Suprapubic skin (tissue), 4 donors: Measurements from ENCODE around the gene PPP2R1B. TPM values are rescaled to one million over a fixed set of nuclear protein-coding genes. Genes with fewer than 3 reads are reported as not detected.

Source experiments
- DNase-seq, 2 donors: peaks; one replicate each; pipeline ENCODE4 v3.0.0-alpha.2; 2019; ENCODE audit warnings: low spot score in 2 of 2
- H3K27ac ChIP-seq: fragments of 200-600 bp; sonication (generic); one replicate; pipeline ENCODE4 v1.5.1; 2019
- H3K27me3 ChIP-seq: fragments of 200-600 bp; sonication (generic); one replicate; pipeline ENCODE4 v1.5.1; 2019
- H3K36me3 ChIP-seq: fragments of 200-600 bp; sonication (generic); one replicate; pipeline ENCODE4 v1.5.1; 2019
- H3K4me1 ChIP-seq: fragments of 200-600 bp; sonication (generic); one replicate; pipeline ENCODE4 v1.5.1; 2019
- H3K4me3 ChIP-seq: fragments of 200-600 bp; sonication (generic); one replicate; pipeline ENCODE4 v1.5.1; 2019; ENCODE audit warnings: mild to moderate bottlenecking
- H3K9me3 ChIP-seq: fragments of 200-600 bp; sonication (generic); one replicate; pipeline ENCODE4 v1.5.1; 2019
- CTCF ChIP-seq, 2 donors: fragments of 200-600 bp in 1 of 2; fragments of 450-650 bp in 1 of 2; sonication (generic) in 1 of 2; IDR thresholded peaks; one replicate each; pipeline ENCODE4 v1.5.1; 2016 to 2019; ENCODE audit warnings: antibody characterized with exemption in 2 of 2, mild to moderate bottlenecking in 1 of 2, moderate library complexity in 1 of 2
- EP300 ChIP-seq: sonication (generic); formaldehyde crosslinking; IDR thresholded peaks from one replicate; pipeline ENCODE4 v1.6.1; 2017; ENCODE audit warnings: antibody characterized with exemption
- POLR2A ChIP-seq, 2 donors: fragments of 450-650 bp; IDR thresholded peaks; one replicate each; pipeline ENCODE4 v1.6.1; 2017; ENCODE audit warnings: antibody characterized with exemption in 2 of 2, mild to moderate bottlenecking in 2 of 2, moderate library complexity in 2 of 2
- POLR2AphosphoS5 ChIP-seq, 3 donors: sonication (generic); formaldehyde crosslinking; IDR thresholded peaks; one replicate each; pipeline ENCODE4 v1.6.1; 2017; ENCODE audit warnings: antibody characterized with exemption in 3 of 3
- WGBS: methylation state at CpG from one replicate; pipeline ENCODE4 v1.1.5; 2018; 5-methylcytosine and 5-hydroxymethylcytosine counted together
- total RNA-seq, 4 donors: library from RNA; depleted of rRNA; stranded (reverse); fragments of >200 nt; gene quantifications; one replicate each; pipeline ENCODE4 v1.1.0, GENCODE V29; 2016

The PPP2R1B gene
- total RNA-seq, 4 donors from 2014 or later, result 27.9 to 39.8 (median 31.8) TPM

DNA sequence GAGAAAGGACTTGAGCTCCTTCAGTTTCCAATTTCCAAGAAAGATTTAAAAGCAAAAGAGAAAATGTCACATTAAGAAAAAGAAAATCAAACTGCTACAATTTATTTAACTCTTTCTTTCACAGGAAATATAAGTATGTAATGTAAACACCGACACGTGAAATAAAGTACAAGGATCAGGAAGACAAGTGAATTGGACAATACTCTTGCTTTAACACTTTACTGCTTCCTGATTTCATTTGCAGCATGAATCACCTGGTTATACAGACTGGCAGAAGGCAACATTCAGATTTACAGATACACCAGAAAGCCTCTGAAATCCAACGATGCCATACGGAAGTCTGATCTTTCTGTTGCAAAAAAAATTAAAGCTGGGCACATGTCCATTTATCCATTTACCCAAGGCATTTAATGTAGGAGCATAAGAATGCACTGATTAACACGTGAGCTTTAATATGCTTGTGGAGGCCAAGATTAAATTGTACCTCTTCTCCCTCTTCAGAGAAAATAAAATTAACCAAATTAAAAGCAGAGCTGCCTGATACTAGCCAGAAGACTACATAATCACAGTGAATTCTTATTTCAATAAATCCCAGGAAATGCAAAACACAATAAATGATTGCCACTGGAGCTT, 16.0 kb upstream of the PPP2R1B start:
- TF ChIP-seq POLR2AphosphoS5 (IDR thresholded peaks at IDR 0.05), result no peak
- no peak for TF ChIP-seq CTCF (IDR thresholded peaks at IDR 0.05)
- TF ChIP-seq POLR2A (IDR thresholded peaks at IDR 0.05), result no peak
- no peak for TF ChIP-seq EP300
- 66% methylated on average over 5 of the region's 5 CpGs for WGBS
- Histone ChIP-seq H3K9me3 (no peaks in the 10 kb centered on the region), H3K27me3 (no peaks in the 10 kb centered on the region), H3K4me1 (no peaks in the 10 kb centered on the region), H3K4me3 (no peak overlapping the region), H3K27ac (no peak overlapping the region), H3K36me3 (peaks cover 22% of the 10 kb centered on the region)
- no peak for DNase-seq

GRCh38 chr11:111779118-111779517, 12.9 kb upstream of the PPP2R1B start:
- WGBS, result 93% methylated on average over 6 of the region's 6 CpGs
- Histone ChIP-seq H3K27me3 (no peaks in the 10 kb centered on the region), H3K4me1 (peaks cover 2% of the 10 kb centered on the region)

GRCh38 chr11:111778047-111778558, 11.9 kb upstream of the PPP2R1B start:
- H3K27ac ChIP-seq, result no peak overlapping the region

More at GRCh38 chr11:111779118-111779517, 12.9 kb upstream of the PPP2R1B start:
- no peak overlapping the region for H3K4me3 ChIP-seq
- H3K36me3 ChIP-seq, result peaks cover under 1% of the 10 kb centered on the region
- TF ChIP-seq POLR2A (IDR thresholded peaks at IDR 0.05) (no peak), EP300 (no peak), POLR2AphosphoS5 (IDR thresholded peaks at IDR 0.05) (no peak), CTCF (IDR thresholded peaks at IDR 0.05) (no peak)
- DNase-seq, result no peak
- H3K27ac ChIP-seq, result no peak overlapping the region
- H3K9me3 ChIP-seq, result no peaks in the 10 kb centered on the region

DNA sequence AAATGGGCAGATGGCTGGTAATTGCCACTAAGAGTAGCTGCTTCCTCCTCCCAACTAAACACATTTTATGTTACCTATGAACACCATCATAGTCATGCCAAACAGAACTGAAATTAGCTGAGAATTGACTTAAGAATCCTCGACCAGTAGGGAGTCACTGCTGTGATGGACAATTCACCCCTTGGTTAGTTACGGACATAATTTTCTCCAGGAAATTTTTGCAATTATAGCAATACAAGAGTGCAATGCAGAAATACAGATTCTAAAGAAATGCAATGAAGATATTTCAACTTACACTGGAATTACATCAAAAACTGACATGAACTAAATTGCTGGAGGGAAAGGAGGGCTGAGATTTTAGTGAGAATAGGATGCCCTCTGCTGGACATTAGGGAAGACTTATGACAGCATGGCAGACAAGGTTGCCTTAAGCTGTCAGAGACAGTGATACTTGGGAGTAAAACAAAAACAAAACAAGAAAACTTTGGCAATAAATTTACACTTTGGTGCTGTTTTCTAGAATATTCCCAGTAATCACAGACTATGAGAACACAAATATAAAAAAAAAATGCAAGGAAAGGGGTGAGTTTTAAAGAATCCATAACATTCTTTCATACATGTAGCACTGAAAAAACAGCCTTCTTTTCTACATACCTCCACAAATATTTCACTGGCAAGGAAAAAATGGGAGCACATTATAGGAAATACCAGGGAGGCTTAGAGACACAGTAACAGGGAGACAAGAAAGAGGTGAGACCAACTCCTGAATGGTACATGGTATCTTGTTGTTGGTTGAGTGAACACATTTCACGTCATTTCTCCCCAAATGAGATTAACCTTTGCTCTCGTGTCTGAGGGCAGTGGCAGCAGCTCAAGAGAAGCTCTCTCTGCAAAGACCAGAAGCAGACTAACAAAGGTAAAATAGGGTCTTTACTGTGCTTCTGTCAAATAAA, 11.2 kb upstream of the PPP2R1B start:
- DNase-seq, result no peak
- Histone ChIP-seq H3K9me3 (no peaks in the 10 kb centered on the region), H3K27ac (no peak overlapping the region), H3K36me3 (no peaks in the 10 kb centered on the region), H3K4me3 (no peak overlapping the region), H3K27me3 (no peaks in the 10 kb centered on the region), H3K4me1 (peaks cover 2% of the 10 kb centered on the region)
- 72% methylated on average over 4 of the region's 4 CpGs for WGBS
- peak; percentile 61 to 84 for TF ChIP-seq CTCF (IDR thresholded peaks at IDR 0.05)
- TF ChIP-seq POLR2AphosphoS5 (IDR thresholded peaks at IDR 0.05), result peak in 1 of 3 donors; percentile 18
- no peak for TF ChIP-seq EP300
- TF ChIP-seq POLR2A (IDR thresholded peaks at IDR 0.05), result no peak

More at GRCh38 chr11:111778047-111778558, 11.9 kb upstream of the PPP2R1B start:
- Histone ChIP-seq H3K4me1 (peaks cover 2% of the 10 kb centered on the region), H3K4me3 (no peak overlapping the region), H3K27me3 (no peaks in the 10 kb centered on the region), H3K36me3 (no peaks in the 10 kb centered on the region), H3K9me3 (no peaks in the 10 kb centered on the region)
- no peak for DNase-seq
- TF ChIP-seq POLR2A (IDR thresholded peaks at IDR 0.05) (no peak), EP300 (no peak), CTCF (IDR thresholded peaks at IDR 0.05) (no peak), POLR2AphosphoS5 (IDR thresholded peaks at IDR 0.05) (no peak)
- WGBS, result 87% methylated on average over 3 of the region's 3 CpGs
